Osteocyte (in vitro differentiated cells): Measurements from ENCODE around the gene SSTR4. TPM values are rescaled to one million over a fixed set of nuclear protein-coding genes. Genes with fewer than 3 reads are reported as not detected.

Experiments
- DNase-seq: peaks from one replicate; pipeline ENCODE4 v3.0.0; 2021; ENCODE audit warnings: mixed read lengths; ENCODE audit not compliant: unreplicated experiment; ENCODE audit errors: extremely low spot score
- H3K27ac Mint-ChIP-seq: one replicate; pipeline ENCODE4 v1.8.0; 2021; ENCODE audit warnings: mild to moderate bottlenecking, mixed read lengths; ENCODE audit not compliant: unreplicated experiment
- H3K27me3 Mint-ChIP-seq: one replicate; pipeline ENCODE4 v1.8.0; 2021; ENCODE audit warnings: mixed read lengths; ENCODE audit not compliant: unreplicated experiment
- H3K36me3 Mint-ChIP-seq: one replicate; pipeline ENCODE4 v1.8.0; 2021; ENCODE audit warnings: mixed read lengths; ENCODE audit not compliant: unreplicated experiment
- H3K4me1 Mint-ChIP-seq: one replicate; pipeline ENCODE4 v1.8.0; 2021; ENCODE audit warnings: mixed read lengths; ENCODE audit not compliant: unreplicated experiment
- H3K4me3 Mint-ChIP-seq: one replicate; pipeline ENCODE4 v1.8.0; 2021; ENCODE audit warnings: mild to moderate bottlenecking, moderate library complexity, mixed read lengths; ENCODE audit not compliant: unreplicated experiment
- H3K9me3 Mint-ChIP-seq: one replicate; pipeline ENCODE4 v1.8.0; 2021; ENCODE audit warnings: mixed read lengths; ENCODE audit not compliant: unreplicated experiment
- total RNA-seq: library from RNA; stranded (reverse); gene quantifications from 2 replicates; pipeline ENCODE4 v1.2.1, GENCODE V29; 2021
- TF ChIP-seq, protein P1 (sequence below): fragments of 200-600 bp; sonication (generic); IDR thresholded peaks from 2 replicates; pipeline ENCODE4 v1.5.0; 2021; ENCODE audit warnings: antibody characterized with exemption, mild to moderate bottlenecking, moderate library complexity

SSTR4 gene
- total RNA-seq, 1 donor from 2014 or later, result not detected

DNA sequence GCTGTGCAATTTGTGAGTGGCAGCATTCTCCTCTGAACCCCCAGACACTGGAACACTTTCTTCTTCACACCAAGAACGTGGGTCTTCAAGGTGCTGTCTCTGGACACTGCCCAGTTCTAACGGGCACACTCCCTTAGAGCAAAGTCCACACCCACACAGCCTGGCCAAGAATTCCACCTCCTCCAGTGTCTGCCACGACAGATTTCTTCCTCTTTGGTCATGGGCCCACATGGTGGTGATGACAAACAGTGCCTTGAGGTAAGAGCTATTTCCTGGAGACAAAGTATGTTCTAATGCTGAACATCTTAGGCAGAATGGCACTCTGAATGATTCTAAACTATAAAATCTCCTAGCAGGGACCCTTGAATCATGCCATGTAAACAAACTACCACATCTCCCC, 25.5 kb upstream of the SSTR4 start:
- H3K4me3 Mint-ChIP-seq, result no peak overlapping the region
- no peak for DNase-seq
- no peak overlapping the region for H3K27ac Mint-ChIP-seq
- peaks cover 16% of the 10 kb centered on the region for H3K4me1 Mint-ChIP-seq
- no peaks in the 10 kb centered on the region for H3K36me3 Mint-ChIP-seq
- TF ChIP-seq, protein P1, sequence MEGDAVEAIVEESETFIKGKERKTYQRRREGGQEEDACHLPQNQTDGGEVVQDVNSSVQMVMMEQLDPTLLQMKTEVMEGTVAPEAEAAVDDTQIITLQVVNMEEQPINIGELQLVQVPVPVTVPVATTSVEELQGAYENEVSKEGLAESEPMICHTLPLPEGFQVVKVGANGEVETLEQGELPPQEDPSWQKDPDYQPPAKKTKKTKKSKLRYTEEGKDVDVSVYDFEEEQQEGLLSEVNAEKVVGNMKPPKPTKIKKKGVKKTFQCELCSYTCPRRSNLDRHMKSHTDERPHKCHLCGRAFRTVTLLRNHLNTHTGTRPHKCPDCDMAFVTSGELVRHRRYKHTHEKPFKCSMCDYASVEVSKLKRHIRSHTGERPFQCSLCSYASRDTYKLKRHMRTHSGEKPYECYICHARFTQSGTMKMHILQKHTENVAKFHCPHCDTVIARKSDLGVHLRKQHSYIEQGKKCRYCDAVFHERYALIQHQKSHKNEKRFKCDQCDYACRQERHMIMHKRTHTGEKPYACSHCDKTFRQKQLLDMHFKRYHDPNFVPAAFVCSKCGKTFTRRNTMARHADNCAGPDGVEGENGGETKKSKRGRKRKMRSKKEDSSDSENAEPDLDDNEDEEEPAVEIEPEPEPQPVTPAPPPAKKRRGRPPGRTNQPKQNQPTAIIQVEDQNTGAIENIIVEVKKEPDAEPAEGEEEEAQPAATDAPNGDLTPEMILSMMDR, result no peak
- no peaks in the 10 kb centered on the region for H3K9me3 Mint-ChIP-seq
- no peaks in the 10 kb centered on the region for H3K27me3 Mint-ChIP-seq

DNA sequence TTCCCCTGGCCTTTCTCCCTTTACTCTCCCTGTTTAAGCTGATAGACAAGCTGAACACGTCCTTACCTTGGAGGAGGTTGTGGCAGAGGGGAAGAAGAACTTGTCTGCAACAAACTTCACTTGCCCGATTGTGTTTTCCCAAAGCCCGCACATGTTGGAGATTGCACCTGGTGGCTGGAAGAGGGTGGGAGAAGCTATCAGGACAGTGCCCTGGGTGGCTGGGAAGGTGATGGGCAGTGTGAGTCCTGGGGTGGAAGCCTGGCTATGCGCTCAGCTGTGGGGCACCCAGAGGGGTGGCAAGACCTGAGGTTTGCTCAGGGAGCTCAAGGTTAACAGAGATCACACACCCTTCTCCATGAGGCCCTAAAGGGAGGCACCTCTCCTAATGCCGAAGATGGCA, 25.0 kb upstream of the SSTR4 start:
- DNase-seq, result no peak
- no peaks in the 10 kb centered on the region for H3K9me3 Mint-ChIP-seq
- no peaks in the 10 kb centered on the region for H3K27me3 Mint-ChIP-seq
- no peak overlapping the region for H3K4me3 Mint-ChIP-seq
- H3K36me3 Mint-ChIP-seq, result no peaks in the 10 kb centered on the region
- H3K27ac Mint-ChIP-seq, result no peak overlapping the region
- TF ChIP-seq, protein P1, result no peak
- H3K4me1 Mint-ChIP-seq, result peaks cover 16% of the 10 kb centered on the region

DNA sequence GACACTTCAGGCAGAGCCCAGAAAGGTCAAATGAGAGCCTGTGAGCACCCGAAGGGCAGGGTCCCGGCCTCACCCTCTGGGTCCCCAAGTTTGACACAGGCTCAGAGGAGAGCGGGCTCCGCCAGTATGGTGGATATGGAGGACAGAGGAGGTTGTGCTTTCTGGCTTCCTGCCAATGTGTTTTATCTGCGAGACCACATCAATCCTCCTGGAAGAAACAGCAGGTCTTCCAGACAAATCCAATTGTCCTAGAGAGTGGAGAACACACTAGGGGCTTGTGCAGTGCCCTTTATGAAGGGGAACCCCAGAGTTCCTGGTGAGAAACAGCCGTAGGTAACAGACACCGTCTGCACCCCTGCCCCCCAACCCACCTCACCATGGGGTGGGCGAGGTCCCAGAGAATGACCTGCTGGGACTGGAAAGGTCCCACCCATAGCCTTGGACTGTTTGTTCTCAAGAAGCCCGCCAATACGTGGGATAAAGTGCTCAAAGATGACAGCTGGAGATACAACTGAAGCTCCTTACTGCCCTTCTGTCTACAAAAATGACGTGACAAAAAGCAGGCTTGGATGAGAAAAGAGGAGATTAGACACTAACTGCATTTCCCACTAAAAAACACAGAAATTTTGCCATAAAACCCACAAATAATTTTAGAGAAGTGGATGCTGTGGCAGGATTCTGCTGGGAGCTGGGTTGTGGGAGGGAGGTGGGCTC, 23.9 kb upstream of the SSTR4 start:
- Mint-ChIP-seq H3K4me1 (peaks cover 16% of the 10 kb centered on the region), H3K27me3 (no peaks in the 10 kb centered on the region), H3K9me3 (no peaks in the 10 kb centered on the region), H3K36me3 (no peaks in the 10 kb centered on the region), H3K4me3 (no peak overlapping the region), H3K27ac (no peak overlapping the region)
- TF ChIP-seq, protein P1, result no peak
- DNase-seq, result no peak

DNA sequence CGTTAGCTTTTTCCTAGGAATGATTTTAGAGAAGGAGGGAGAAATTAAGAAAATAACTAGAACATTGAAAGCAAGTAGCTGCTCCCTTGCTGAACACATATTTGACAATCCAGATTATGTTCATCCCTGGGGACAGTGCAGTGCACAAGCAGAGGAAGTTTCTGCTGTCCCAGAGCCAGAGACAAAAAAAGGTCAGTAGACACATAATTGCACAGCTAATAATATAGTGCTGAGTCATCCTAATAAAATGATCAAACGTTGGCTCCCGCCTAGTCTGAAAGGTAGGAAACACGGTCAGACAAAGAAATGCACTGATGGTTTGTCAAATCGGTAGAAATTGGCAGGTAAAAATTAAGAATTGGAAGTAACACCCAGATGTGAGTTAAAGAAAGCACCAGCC, 21.7 kb upstream of the SSTR4 start:
- DNase-seq, result no peak
- Mint-ChIP-seq H3K9me3 (no peaks in the 10 kb centered on the region), H3K4me1 (peaks cover 10% of the 10 kb centered on the region), H3K27ac (no peak overlapping the region), H3K4me3 (no peak overlapping the region), H3K36me3 (no peaks in the 10 kb centered on the region), H3K27me3 (no peaks in the 10 kb centered on the region)
- TF ChIP-seq, protein P1, result no peak

DNA sequence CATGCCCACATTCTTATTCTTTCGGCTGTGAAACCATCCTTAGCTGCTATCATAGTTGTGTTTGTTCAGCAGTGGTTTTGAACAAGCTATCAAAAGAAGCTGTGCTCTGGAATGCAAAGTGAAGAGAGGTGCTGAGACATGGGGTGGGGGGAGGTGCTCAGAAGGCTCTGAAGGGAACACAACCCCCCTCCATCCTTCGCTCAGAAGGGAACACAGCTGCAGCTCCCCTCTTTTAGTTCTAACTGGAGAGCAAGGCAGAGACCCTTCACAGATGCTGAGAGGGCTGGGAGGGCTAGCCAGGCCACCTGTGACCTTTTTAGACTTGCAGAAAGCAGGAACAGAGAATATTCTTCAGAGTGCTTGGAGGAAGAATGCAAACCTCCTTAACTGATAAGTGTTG, 17.6 kb upstream of the SSTR4 start:
- DNase-seq, result no peak
- TF ChIP-seq, protein P1, result no peak
- no peaks in the 10 kb centered on the region for H3K36me3 Mint-ChIP-seq
- H3K9me3 Mint-ChIP-seq, result no peaks in the 10 kb centered on the region
- no peak overlapping the region for H3K27ac Mint-ChIP-seq
- peaks cover 3% of the 10 kb centered on the region for H3K4me1 Mint-ChIP-seq
- H3K4me3 Mint-ChIP-seq, result no peak overlapping the region
- no peaks in the 10 kb centered on the region for H3K27me3 Mint-ChIP-seq
